Measurements from ENCODE around the gene DNMT3A.

Gene DNMT3A

DNA sequence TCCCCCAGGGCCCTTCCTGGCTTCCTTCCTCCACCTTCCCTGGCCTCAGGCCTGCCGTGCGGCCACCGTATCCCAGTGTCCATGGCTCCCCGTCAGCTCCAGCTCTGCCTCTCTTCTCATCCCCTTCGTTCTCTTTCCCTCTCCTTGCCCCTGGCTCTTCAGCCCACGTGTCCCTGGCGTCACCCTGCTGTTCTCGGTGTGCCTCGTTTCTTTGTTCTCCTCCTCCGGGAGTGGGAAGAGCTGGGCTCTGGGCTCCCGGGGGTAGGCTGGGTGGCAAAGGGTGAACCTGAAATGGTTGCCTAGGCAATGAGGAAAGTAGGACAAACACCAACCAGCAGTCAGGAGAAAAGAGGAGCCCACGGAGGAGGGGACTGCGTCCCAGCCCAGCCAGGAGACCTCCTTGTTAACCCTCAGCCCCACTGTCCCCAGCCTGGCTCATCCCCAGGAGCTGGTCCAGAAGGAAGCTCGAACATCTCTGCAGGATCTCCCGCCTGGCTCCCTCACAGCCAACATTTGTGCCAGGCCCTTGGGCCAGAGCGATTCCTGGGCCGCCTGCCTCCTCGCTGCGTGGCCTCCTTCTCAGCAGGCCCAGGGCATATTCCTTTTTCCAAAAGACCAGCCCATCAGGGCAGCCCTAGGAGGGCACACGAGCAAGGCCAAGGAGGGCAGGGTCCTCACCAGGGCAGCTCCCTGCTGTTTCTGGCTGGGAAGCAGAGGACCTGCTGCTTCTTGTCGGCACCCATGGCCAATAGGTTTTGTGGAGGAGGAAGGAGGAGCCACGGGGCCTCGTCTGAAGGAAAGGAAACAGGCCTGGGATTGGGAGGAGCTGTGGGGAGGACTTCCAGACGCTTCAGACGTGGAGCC lies 30.9 kb upstream of the DNMT3A start:
- DNase-seq (ENCODE audit: low spot score) = no peak

DNA sequence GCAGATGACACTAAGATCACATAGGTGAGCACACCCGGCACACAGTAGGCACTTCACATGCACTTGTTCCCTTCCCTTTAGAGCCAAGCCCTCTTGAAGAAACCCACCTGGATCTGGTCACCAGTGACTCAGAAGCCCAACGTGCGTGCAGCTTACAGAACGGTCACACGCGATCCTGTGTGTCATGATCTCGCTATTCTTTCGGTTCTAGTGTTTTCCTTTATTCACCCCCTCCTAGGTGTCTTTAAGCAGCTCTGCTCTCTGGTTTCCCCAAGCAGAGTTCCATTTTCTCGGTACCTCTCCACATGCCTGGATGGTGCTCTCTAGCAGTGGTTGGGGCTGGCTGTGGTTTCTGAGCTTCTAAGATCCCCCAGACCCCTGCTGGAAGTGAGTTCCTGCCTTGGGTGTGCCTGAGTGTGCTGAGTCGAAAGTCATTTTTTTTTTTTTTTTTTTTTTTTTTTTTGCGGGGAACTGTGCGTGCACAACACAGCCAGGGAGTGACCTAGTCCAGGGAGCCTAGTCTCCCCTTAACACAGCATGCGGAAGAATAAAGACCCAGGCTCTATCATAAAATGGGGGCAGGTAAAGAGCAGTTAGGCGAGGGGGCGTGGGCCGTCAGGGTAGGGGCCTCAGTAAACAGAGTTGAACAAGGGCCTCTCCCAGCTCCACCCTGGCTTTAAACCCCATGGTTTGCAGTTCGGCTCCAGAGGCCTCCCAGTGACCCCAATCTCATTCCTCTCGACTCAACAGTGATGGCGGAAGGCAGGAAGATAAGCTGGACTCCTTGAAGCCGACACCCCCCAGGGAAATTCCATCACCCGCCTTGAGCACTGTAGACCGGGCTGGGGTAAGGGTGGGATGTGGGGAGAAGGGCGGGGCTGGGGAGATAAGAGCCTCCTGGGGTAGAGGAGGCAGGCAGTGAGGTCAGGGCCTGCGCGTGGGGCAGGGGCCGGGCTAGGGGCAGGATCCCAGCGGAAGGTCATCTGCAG lies 29.8 kb upstream of the DNMT3A start:
- no peak for DNase-seq (ENCODE audit: low spot score)

DNA sequence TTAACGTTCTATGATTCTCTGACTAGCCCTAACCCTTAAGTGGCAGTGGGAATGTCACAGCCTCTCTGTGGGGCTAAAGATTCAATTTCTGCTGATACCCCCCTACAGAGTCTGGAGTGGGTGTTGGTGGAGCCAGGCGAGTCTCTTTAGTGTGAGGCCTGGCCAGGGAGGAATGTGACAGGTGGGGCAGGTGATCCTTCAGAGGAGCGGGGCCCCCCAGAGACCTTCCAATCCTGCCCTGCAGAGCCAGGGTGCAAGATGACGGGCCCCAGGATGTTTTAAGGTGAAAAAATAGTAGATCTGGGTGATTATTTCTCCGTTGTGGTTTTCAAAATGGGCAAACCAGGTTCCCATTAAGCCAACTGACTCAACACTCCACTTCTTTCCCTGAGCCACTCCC lies 28.2 kb upstream of the DNMT3A start:
- no peak for DNase-seq (ENCODE audit: low spot score)

DNA sequence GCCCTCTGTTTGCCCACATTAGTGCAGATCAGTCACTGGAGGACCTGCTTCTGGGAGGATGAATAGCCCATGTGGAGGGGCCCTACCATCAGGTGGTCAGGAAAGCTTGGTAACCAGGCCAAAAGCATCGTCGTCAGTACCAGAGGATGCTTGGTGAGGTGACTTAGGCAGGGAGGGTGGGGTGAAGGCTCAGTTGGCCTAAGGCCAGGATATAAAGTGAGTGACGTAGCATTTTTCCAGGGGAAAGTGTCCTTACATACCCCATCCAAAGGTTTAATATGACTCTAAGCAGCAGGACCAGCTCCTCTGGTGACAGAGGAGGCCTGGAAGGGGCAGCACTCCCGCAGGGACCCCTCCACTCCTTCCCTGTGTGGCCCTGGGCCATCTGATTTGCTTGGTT lies 27.7 kb upstream of the DNMT3A start:
- peak; percentile 35 for DNase-seq (ENCODE audit: low spot score)

DNA sequence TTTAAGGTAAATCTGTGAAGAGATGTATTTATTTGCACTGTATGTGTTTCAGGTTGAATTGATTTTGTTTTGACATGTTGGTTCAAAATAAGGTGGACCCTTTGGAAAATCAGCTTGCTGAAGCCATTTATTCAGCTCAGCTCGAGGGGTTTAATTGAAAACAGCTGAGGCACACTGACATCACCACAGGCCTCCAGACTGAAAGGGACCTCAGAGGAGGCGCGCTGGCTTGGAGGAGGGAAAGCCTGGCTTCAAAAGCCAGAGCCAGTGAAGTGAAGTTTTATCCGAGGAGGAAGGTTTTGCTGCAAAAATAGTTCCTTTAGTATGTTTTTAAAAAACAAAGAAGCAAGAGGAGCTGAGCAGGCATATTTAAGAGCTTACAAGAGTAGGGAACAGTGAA lies 26.9 kb upstream of the DNMT3A start:
- DNase-seq (ENCODE audit: low spot score) = no peak

DNA sequence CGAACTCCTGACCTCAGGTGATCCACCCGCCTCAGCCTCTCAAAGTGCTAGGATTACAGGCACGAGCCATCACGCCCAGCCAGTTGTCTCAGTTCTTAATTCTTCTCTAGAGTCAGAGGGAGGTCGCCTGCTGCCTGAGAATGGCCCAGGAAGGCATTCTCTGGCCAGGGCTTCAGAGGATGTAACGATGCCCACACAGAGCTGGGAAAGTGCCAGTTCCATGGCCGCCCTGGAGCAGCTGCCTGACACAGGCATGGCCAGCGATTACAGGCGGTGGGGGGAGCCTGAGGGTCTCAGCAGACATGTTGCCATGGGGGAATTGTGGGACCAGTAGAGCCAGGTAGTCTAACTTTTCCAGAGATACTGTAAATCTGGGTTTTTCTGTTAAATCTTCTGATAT lies 25.6 kb upstream of the DNMT3A start:
- no peak for DNase-seq (ENCODE audit: low spot score)

DNA sequence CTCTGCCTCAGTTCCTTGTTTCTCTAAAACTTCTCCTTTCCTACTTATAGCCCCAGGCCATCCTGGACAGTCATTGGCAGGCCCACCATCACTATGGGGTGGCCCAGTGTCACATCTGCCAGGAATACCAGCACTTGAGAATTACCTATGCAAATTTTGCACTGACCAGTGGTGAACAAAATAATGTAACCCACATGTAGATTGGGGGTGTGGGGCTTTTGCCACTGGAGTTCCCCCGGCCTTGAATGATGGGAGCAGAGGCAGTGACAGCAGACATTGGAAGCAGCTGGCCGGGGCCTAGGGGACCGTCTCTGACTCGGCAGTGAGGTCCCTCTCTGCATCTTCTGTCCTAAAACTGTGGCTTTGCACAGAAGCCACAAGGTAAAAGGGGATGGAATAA lies 24.9 kb upstream of the DNMT3A start:
- no peak for DNase-seq (ENCODE audit: low spot score)

DNA sequence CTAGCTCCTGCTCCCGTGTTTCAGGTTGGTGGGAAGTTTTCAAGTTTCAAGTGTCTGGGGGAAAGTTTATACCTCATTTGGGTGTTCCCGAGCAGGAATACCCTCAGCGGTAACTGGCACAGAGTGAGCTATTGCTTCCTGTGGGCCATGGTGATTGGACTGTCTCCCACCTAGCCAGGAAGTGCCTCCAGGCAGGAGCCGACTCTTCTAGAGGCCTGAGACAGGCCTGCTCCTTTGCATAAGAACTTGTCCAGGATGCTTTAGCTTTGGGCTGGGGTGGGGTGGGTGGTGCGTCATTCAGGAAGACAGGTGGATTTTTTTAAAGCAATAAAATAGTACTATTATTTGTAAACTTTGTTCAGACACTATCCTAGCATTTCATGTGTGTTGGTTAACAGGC lies 23.5 kb upstream of the DNMT3A start:
- no peak for DNase-seq (ENCODE audit: low spot score)

DNA sequence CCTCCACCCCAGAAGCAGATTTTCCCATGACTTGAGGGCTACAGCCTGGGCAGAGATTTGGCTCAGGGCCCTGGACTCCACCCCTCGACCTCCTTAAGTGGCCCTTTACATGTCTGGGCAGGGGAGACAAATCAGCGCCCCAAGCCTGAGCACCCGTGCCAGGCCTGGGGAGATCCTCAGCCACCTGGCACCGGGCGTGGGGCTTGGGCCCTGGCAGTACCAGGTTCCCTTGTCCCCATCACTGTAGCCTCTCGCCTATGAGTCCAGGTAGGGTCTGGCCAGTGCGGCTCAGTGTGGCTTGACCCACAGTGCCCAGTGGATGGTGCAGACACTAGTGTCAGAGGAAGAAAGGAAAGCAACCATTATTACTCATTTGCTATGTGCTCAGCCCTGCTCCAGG lies 22.0 kb upstream of the DNMT3A start:
- no peak for DNase-seq (ENCODE audit: low spot score)

DNA sequence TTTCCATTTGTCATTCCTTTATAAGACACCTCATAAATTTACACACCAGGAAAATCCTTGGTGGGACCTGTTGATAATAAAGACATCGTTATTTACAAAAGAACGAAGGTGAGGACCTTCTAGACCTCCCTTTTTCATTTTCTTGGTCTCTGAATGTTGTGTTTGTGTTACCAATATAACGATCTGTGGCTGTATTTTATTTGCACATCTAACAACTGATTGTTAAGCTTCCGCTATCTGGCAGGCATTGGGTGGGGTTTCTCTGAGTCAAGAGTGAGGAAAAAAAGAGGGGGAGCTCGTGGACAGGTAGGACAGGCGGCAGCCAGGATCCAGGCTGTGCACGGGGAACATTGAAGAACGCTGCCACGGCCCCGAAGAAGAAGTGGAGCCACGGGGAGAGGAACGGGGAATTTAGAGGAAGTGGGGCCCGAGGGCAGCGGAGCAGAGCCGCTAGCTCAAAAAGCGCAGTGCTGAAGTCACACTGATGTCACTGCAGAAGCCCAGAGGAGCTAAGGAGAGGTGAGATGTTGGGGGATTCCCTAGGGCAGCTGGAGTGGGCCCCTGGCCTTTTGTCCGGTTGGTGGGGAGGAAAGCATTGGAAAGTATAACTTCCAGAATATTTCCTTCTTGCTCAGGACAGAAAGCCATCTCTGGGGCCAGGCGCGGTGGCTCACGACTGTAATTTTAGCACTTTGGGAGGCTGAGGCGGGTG lies 20.9 kb upstream of the DNMT3A start:
- no peak for DNase-seq (ENCODE audit: low spot score)

DNA sequence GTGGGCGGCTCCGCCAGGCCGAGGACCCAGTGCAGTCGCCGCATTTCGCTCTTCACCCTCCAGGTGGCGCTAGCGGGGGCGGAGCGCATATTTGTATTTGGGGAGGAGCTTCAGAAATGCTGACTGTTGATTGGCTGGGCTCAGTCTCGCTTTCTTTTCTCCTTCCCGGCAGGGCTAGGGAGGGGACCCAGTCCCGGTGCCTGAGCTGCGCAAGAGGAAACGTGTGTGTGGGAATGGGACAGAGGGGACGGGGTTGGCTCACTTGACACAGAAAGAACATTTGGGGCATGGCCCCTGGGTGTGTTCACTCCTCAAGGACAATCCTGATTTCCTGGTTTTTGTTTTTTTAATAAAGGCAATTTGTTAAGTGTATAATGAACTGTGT lies 20.3 kb upstream of the DNMT3A start:
- DNase-seq (ENCODE audit: low spot score) = peak; percentile 94

DNA sequence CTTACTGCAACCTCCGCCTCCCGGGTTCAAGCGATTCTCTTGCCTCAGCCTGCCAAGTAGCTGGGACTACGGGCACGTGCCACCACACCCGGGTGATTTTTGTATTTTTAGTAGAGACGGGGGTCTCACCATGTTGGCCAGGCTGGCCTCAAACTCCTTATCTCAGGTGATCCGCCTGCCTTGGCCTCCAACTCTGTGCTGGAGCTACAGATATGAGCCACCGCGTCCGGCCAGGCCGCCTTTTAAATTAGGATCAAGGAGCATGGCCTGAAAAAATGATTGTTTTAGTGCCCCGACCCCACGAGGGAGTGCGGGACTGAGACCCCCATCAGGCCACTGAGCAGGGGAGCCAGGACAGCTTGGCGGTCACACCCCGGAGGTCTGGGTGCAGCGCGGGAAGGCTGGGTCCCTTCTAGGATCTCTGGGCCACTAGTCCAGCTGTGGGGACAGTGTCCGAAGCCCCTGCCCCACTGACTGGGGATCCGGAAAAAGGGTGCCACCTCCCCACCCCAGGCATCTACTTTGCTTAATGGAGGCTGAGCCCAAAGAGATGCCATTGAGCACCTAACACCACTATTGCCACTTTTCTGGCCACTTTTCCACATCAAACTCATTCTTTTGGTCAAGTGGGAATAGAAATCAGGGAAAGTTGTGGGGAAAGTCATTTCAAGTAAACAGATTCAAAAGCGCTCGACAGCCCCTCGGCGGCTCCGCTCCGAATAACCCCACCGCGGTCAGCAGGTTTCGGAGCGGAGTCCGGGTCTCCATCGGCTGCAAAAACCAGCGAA lies 19.7 kb upstream of the DNMT3A start:
- no peak for DNase-seq (ENCODE audit: low spot score)

DNA sequence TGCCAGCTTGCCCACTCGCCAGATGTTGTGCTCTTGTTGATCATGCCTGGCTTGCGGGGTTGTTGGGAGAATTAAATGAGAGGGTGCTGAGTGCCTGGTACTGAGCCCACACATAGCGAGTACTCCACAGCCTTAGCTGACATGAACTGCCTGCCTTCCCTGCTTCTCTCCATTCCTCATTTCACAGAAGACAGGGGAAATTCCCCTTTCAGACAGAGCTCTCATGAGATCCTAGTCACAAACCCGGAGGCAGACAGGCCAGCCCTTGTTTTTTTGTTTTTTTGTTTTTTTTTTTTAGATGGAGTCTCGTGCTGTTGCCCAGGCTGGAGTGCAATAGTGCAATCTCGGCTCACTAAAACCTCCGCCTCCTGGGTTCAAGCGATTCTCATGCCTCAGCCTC lies 17.1 kb upstream of the DNMT3A start:
- no peak for DNase-seq (ENCODE audit: low spot score)

DNA sequence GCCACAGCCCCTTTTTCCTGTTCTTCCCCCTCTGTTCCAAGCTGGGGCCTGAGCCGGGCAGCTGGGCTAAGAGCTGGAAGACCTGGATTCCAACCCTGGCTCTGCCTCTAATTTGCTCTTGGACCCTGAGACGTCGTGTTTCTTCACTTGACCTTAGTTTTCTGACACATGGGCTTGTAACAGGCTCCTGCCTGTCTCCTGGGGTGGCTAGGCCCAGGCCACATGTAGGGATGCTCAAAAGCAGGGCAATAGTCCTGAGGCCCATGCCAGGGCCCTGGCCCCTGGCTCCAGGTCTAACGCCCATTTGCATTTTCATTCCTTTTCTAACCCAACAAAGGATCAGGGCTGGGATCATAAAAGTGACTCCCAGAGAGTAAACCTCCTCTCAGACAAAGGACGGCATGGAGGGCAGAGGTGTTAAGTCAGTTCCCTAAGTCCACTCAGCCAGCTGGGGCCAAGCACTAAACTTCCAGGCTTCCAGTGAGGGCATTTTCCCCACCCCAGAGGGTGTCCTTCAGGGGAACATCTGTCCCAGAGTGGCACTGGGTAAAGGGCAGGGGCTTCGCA lies 16.6 kb upstream of the DNMT3A start:
- no peak for DNase-seq (ENCODE audit: low spot score)

DNA sequence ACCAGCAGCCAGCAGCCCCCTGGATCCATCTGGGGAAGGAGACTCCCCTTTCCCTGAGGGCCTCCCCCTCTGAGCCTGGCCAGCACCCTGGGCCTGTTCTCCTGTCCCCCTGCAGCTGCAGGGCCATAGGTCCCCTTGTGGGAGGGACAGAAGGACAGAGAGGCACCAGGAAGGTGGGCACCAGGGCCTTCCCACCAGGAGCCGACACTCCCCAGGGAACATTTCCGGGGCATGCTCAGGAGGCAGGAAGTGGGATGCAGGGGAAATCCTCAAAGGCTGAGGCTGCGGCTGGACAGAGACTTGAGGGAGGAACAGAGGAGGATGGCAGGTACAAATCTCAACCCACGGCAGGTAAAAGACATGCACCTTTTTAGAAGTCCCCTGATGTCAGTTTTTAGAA lies 14.4 kb upstream of the DNMT3A start:
- DNase-seq (ENCODE audit: low spot score) = no peak

DNA sequence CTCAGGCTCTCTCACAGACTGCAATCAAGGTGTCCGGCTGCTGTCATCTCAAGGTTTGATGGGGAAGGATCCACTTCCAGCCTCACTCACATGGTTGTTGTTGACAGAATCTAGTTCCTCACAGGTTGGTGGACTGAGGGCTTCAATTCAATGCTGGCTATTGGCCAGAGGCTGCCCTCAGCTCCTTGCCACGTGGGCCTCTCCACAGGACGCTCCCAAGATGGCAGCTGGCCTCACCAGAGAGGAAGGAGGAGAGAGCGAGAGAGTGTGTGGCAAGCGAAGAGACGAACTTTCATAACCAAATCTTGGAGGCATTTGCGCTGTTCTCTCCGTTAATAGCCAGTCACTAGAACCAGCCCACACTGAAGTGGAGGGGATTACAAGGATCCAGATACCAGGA lies 13.5 kb upstream of the DNMT3A start:
- no peak for DNase-seq (ENCODE audit: low spot score)

DNA sequence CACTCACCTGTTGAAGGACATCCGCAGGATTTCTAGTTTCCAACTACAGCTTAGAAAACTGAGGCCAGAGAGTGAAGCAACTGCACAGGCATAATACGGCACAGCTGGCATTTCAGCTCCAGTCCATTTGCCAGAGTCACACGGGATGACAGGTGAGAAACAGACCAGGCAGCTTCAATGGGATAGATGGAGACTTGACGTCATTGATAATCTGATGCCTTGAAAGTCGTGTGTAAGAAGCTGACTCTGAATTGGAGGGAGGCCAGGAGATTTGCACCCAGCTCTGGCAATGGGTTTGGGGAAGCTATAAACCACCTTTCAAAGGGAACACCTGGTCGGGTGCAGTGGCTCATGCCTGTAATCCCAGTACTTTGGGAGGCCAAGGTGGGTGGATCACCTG lies 12.4 kb upstream of the DNMT3A start:
- no peak for DNase-seq (ENCODE audit: low spot score)

DNA sequence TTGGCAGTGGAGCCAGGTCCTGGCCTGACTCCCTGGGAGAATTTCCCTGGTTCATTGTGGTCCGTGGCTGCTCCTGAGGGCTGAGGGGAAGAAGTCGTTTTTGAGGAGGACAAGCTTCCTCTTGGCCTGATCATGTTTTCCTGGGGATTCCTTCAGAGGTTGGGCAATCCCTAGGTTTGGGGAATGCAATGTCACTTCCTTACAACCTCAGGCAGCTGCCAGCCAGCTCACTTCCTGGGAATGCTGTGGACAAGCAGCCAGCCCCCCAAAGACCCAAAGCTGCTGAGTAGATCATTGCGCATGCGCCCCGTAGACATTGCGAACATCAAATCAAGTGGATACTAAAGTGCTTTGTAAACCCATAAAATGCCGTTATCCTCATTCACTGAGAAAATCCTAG lies 7.7 kb upstream of the DNMT3A start:
- no peak for DNase-seq (ENCODE audit: low spot score)

DNA sequence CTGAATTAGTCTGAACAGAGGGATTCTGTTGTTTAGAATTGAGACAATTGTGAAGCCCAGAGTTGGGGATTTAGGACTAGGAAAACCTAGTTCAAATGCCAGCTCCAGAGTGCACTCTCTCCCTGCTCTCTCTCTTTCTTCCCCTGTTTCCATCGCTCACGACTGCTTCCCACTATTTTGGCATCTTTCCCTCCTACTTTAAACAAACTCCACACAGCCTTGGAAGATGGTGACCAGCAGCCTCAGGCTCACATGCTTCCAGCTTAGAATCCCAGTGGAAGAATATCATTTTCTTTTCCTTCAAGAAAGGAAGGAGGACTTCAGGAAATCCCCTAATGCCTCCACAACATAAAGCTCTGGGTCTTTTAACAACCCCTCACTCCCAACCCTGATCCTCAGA lies 6.1 kb upstream of the DNMT3A start:
- DNase-seq (ENCODE audit: low spot score) = no peak

DNA sequence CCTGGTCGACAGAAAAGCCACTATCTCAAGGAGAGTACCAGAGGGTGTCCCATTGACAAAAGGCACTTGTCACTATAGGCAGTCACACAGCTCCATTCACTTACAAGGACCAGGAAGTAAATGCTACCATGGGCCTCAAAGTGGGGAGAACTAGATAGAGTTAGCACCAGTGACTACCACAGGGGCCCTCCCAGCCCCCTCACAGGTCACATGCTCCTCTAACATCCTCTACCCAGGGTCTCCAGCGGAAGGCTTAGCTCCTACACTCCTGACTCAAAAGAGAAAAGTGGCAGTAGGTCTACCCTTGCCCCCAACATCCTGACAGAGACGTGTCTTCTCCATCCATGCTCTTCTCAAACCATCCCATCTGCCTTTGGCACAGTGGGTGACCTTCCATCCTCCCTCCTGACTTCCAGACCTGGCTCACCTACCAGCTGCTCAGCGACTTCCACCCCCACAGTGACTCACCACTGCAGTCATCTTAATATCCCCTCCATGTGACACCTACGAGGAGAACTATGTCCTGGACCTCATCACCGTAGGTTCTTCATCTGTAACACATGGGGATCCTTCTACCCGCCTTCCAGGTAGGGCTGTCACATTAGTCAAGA lies 5.6 kb upstream of the DNMT3A start:
- DNase-seq (ENCODE audit: low spot score) = no peak

Data from hematopoietic multipotent progenitor cell treated with erythropoietin and hydrocortisone succinate and interleukin-3 and kit ligand, for 17 days (in vitro differentiated cells).